Measurements from ENCODE around the gene PTDSS2. TPM values are rescaled to one million over a fixed set of nuclear protein-coding genes. Genes with fewer than 3 reads are reported as not detected.
A peak's percentile ranks its signal among the peaks of the same experiment; 100 is the strongest.

The PTDSS2 gene
- total and polyA plus RNA-seq, 11 donors = 20.3 to 43.0 (median 25.7) TPM

GRCh38 chr11:496834-497564 lies 46.9 kb downstream of the PTDSS2 start:
- ATAC-seq = no peak

GRCh38 chr11:497565-498296 lies 47.7 kb downstream of the PTDSS2 start:
- Histone ChIP-seq H3K27ac (peak overlapping the region in 10 of 12 donors; percentile 10 to 74 (median 54)), H3K9me3 (no peaks in the 10 kb centered on the region), H3K27me3 (no peaks in the 10 kb centered on the region), H3K36me3 (peaks cover 0 to 92% (median 85%) of the 10 kb centered on the region in 9 donors), H3K4me3 (no peak overlapping the region), H3K4me1 (peaks cover 0 to 52% (median 19%) of the 10 kb centered on the region in 12 donors)
- ATAC-seq (peak; percentile 44 to 72 (median 54)), DNase-seq (peak in 2 of 5 donors; percentile 70 to 78)
- intact Hi-C loops (cut with DNase I) = no loop called here
- no peak for TF ChIP-seq CTCF (IDR thresholded peaks at IDR 0.05)
- WGBS, 4 donors = 81 to 87% (median 84%) methylated on average over 30 to 31 of the region's 31 CpGs

More at GRCh38 chr11:496834-497564, 46.9 kb downstream of the PTDSS2 start:
- Histone ChIP-seq H3K4me1 (peaks cover 0 to 45% (median 13%) of the 10 kb centered on the region in 12 donors), H3K9me3 (no peaks in the 10 kb centered on the region), H3K27ac (no peak overlapping the region), H3K27me3 (no peaks in the 10 kb centered on the region), H3K4me3 (no peak overlapping the region), H3K36me3 (peaks cover 0 to 98% (median 88%) of the 10 kb centered on the region in 9 donors)
- intact Hi-C loops (cut with DNase I) = no loop called here
- no peak for DNase-seq
- 93 to 96% (median 94%) methylated on average over 34 of the region's 34 CpGs for WGBS, 4 donors
- TF ChIP-seq POLR2A (IDR thresholded peaks at IDR 0.05) (no peak), CTCF (IDR thresholded peaks at IDR 0.05) (no peak)

- Histone ChIP-seq H3K27ac (peak overlapping the region in 10 of 12 donors; percentile 8 to 74 (median 54)), H3K36me3 (peaks cover 0 to 85% (median 76%) of the 10 kb centered on the region in 9 donors), H3K4me1 (peaks cover under 1 to 60% (median 27%) of the 10 kb centered on the region in 12 donors), H3K4me3 (no peak overlapping the region), H3K27me3 (no peaks in the 10 kb centered on the region), H3K9me3 (no peaks in the 10 kb centered on the region)
- WGBS, 4 donors = 85 to 91% (median 89%) methylated on average over 16 to 39 of the region's 39 CpGs
- DNase-seq (peak in 1 of 5 donors; percentile 27), ATAC-seq (peak in 1 of 4 donors; percentile 0)
- TF ChIP-seq POLR2A (IDR thresholded peaks at IDR 0.05) = no peak
- TF ChIP-seq CTCF (IDR thresholded peaks at IDR 0.05) = no peak
- intact Hi-C loops (cut with DNase I) = no loop called here
Measured at GRCh38 chr11:498297-499181, 48.5 kb downstream of the PTDSS2 start.

Data from heart left ventricle (tissue), 16 donors.